WTC11 (cell line): ENCODE measurements around the gene HPCA.

ENCODE experiments used
- AR ChIP-seq: fragments of 250-450 bp; sonication (Bioruptor Pico); IDR thresholded peaks from 2 replicates; pipeline ENCODE4 v1.9.0; 2021; ENCODE audit warnings: mild to moderate bottlenecking
- CTCF ChIP-seq: fragments of 200-600 bp; IDR thresholded peaks from 2 replicates; pipeline ENCODE4 v1.8.0; 2022; ENCODE audit warnings: antibody characterized with exemption
- ESRRA ChIP-seq: sonication (generic); formaldehyde crosslinking; IDR thresholded peaks from 2 replicates; pipeline ENCODE4 v1.8.1; 2022; ENCODE audit warnings: mild to moderate bottlenecking, missing genetic modification reagents, borderline replicate concordance
- FOXP1 ChIP-seq: sonication (generic); formaldehyde crosslinking; IDR thresholded peaks from 2 replicates; pipeline ENCODE4 v1.8.0; 2022; ENCODE audit warnings: missing genetic modification reagents, mild to moderate bottlenecking, moderate library complexity, borderline replicate concordance
- IRF2 ChIP-seq: sonication (generic); formaldehyde crosslinking; IDR thresholded peaks from 2 replicates; pipeline ENCODE4 v1.8.0; 2022; ENCODE audit warnings: low read depth, missing genetic modification reagents, borderline replicate concordance
- MAX ChIP-seq: sonication (generic); formaldehyde crosslinking; IDR thresholded peaks from 2 replicates; pipeline ENCODE4 v1.8.0; 2022; ENCODE audit warnings: mild to moderate bottlenecking, missing genetic modification reagents
- USF1 ChIP-seq: sonication (generic); formaldehyde crosslinking; IDR thresholded peaks from 2 replicates; pipeline ENCODE4 v1.8.0; 2022; ENCODE audit warnings: mild to moderate bottlenecking, missing genetic modification reagents
- ZBTB43 ChIP-seq: sonication (generic); formaldehyde crosslinking; IDR thresholded peaks from 2 replicates; pipeline ENCODE4 v1.8.1; 2023; ENCODE audit warnings: mild to moderate bottlenecking, missing genetic modification reagents

- TF ChIP-seq USF1 (CRISPR knock-in tag) (no peak), IRF2 (CRISPR knock-in tag) (no peak), CTCF (no peak), MAX (no peak), ZBTB43 (CRISPR knock-in tag) (no peak), AR (CRISPR knock-in tag) (no peak), FOXP1 (no peak), ESRRA (CRISPR knock-in tag) (no peak)
Measured at GRCh38 chr1:32860566-32860965, 25.7 kb upstream of the HPCA start.
